ENCODE data around the gene TGFB1I1. TPM values are rescaled to one million over a fixed set of nuclear protein-coding genes. Genes with fewer than 3 reads are reported as not detected.
"Not testable (repeated sequence)": the region's sequence is repeated elsewhere in the genome, so short reads cannot be mapped to it uniquely, and the experiment has no call there.

Gene TGFB1I1
- total RNA-seq, 2 donors from 2014 or later = 7.5 to 10.0 TPM

DNA sequence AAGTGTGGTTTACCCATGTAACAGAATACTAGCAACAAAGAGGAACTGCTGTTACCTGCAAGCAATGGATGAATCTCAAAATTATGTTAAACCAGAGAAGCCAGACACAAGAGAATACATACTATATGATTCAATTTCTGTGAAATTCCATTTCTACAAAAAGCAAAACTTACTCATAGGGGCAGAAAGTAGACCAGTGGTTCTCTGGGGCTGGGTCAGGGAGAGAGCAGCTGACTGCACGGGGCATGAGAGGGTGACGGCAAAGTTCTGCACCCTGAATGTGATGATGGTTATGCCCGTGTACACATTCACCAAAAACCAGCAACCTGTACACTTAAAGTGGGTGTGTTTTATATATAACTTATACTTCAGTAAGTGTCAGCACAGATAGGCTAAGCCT lies 32.4 kb upstream of the TGFB1I1 start:
- WGBS, 2 experiments (ENCODE audit: insufficient coverage in 1 of 2, insufficient read length in 1 of 2) = 100% methylated on average over 2 of the region's 3 CpGs; no CpG with 5 or more reads in 1 of the 2 experiments
- DNase-seq = no peak
- H3K9ac ChIP-seq (ENCODE audit: extremely low read depth, low read length, poor library complexity, severe bottlenecking) = no peak overlapping the region
- H3K36me3 Mint-ChIP-seq (ENCODE audit: low read depth) = no peaks in the 10 kb centered on the region
- peaks cover 5% of the 10 kb centered on the region for H3K4me1 Mint-ChIP-seq
- H3K27me3 Mint-ChIP-seq (ENCODE audit: insufficient read depth) = peaks cover 17% of the 10 kb centered on the region
- H3K4me3 Mint-ChIP-seq = no peak overlapping the region
- no peaks in the 10 kb centered on the region for H3K9me3 ChIP-seq (ENCODE audit: control insufficient read depth, low read length)
- H3K27ac ChIP-seq (ENCODE audit: low read depth, low read length) = no peak overlapping the region
- no peak for TF ChIP-seq CTCF (conservative IDR thresholded peaks at IDR 0.05)
- no peaks in the 10 kb centered on the region for H3K36me3 ChIP-seq (ENCODE audit: control insufficient read depth, insufficient read depth, low read length)
- no peak overlapping the region for H3K4me3 ChIP-seq (ENCODE audit: low read length)
- no peaks in the 10 kb centered on the region for H3K27me3 ChIP-seq (ENCODE audit: control insufficient read depth, insufficient read depth, low read length, poor library complexity, severe bottlenecking)
- H3K4me1 ChIP-seq (ENCODE audit: control insufficient read depth, insufficient read depth, low read length) = no peaks in the 10 kb centered on the region
- no peak overlapping the region for H3K27ac Mint-ChIP-seq
- no peaks in the 10 kb centered on the region for H3K9me3 Mint-ChIP-seq

GRCh38 chr16:31440516-31441184 lies 31.3 kb upstream of the TGFB1I1 start:
- H3K4me3 Mint-ChIP-seq = no peak overlapping the region
- TF ChIP-seq CTCF (conservative IDR thresholded peaks at IDR 0.05) = no peak
- WGBS, 2 experiments (ENCODE audit: insufficient coverage in 1 of 2, insufficient read length in 1 of 2) = 81 to 94% methylated on average over 4 of the region's 4 CpGs

DNA sequence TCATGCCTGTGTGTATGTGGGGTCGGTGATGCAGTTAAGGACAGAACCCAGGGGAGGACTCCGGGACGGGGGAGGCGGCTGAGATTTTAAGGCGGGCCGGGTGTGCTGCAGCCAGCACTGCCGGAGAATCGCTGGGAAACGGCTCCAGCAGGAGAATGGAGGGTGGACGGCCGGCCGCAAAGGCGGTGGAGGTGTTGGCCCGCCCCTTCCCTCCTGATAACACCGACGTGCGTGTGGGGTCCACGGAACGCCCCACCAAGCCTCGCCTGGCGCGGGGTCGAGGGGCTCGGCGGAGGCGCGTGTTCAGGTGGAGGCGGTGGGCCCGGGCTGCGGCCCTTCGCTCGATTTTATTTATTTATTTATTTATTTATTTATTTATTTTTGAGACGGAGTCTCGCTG lies 30.0 kb upstream of the TGFB1I1 start:
- Histone ChIP-seq H3K27me3 (ENCODE audit: control insufficient read depth, insufficient read depth, low read length, poor library complexity, severe bottlenecking) (no peaks in the 10 kb centered on the region), H3K36me3 (ENCODE audit: control insufficient read depth, insufficient read depth, low read length) (no peaks in the 10 kb centered on the region), H3K4me1 (ENCODE audit: control insufficient read depth, insufficient read depth, low read length) (no peaks in the 10 kb centered on the region), H3K9ac (ENCODE audit: extremely low read depth, low read length, poor library complexity, severe bottlenecking) (no peak overlapping the region), H3K9me3 (ENCODE audit: control insufficient read depth, low read length) (no peaks in the 10 kb centered on the region), H3K4me3 (ENCODE audit: low read length) (no peak overlapping the region), H3K27ac (ENCODE audit: low read depth, low read length) (no peak overlapping the region)
- no peak overlapping the region for H3K27ac Mint-ChIP-seq
- H3K4me3 Mint-ChIP-seq = peak overlapping the region; percentile 73
- peaks cover 5% of the 10 kb centered on the region for H3K4me1 Mint-ChIP-seq
- TF ChIP-seq CTCF (conservative IDR thresholded peaks at IDR 0.05) = no peak
- no peak for DNase-seq
- peaks cover 14% of the 10 kb centered on the region for H3K27me3 Mint-ChIP-seq (ENCODE audit: insufficient read depth)
- no peaks in the 10 kb centered on the region for H3K36me3 Mint-ChIP-seq (ENCODE audit: low read depth)
- H3K9me3 Mint-ChIP-seq = no peaks in the 10 kb centered on the region
- 96 to 99% methylated on average over 13 to 30 of the region's 34 CpGs for WGBS, 2 experiments (ENCODE audit: insufficient coverage in 1 of 2, insufficient read length in 1 of 2)

More at GRCh38 chr16:31440516-31441184, 31.3 kb upstream of the TGFB1I1 start:
- H3K27ac ChIP-seq (ENCODE audit: low read depth, low read length) = no peak overlapping the region
- no peaks in the 10 kb centered on the region for H3K4me1 ChIP-seq (ENCODE audit: control insufficient read depth, insufficient read depth, low read length)
- H3K27ac Mint-ChIP-seq = no peak overlapping the region
- no peaks in the 10 kb centered on the region for H3K9me3 Mint-ChIP-seq
- no peak for DNase-seq
- H3K36me3 Mint-ChIP-seq (ENCODE audit: low read depth) = no peaks in the 10 kb centered on the region
- no peaks in the 10 kb centered on the region for H3K9me3 ChIP-seq (ENCODE audit: control insufficient read depth, low read length)
- peaks cover 17% of the 10 kb centered on the region for H3K27me3 Mint-ChIP-seq (ENCODE audit: insufficient read depth)
- peaks cover 5% of the 10 kb centered on the region for H3K4me1 Mint-ChIP-seq
- H3K4me3 ChIP-seq (ENCODE audit: low read length) = no peak overlapping the region
- H3K27me3 ChIP-seq (ENCODE audit: control insufficient read depth, insufficient read depth, low read length, poor library complexity, severe bottlenecking) = no peaks in the 10 kb centered on the region
- H3K9ac ChIP-seq (ENCODE audit: extremely low read depth, low read length, poor library complexity, severe bottlenecking) = no peak overlapping the region
- no peaks in the 10 kb centered on the region for H3K36me3 ChIP-seq (ENCODE audit: control insufficient read depth, insufficient read depth, low read length)

DNA sequence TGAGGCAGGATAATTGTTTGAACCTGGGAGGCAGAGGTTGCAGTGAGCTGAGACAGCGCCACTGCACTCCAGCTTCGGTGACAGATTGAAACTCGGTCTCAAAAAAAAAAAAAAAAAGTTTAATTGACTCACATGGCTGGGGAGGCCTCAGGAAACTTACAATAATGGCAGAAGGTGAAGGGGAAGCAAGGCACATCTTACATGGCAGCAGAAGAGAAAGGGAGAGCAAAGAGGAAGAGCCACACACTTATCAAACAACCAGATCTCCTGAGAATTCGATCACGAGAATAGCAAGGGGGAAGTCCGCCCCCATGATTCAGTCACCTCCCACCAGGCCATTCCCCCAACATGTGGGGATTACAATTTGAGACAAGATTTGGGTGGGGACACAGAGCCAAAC lies 26.0 kb upstream of the TGFB1I1 start:
- H3K9me3 ChIP-seq (ENCODE audit: control insufficient read depth, low read length); H3K4me1 ChIP-seq (ENCODE audit: control insufficient read depth, insufficient read depth, low read length); H3K9ac ChIP-seq (ENCODE audit: extremely low read depth, low read length, poor library complexity, severe bottlenecking); H3K27ac Mint-ChIP-seq; DNase-seq; H3K9me3 Mint-ChIP-seq; H3K4me3 ChIP-seq (ENCODE audit: low read length); H3K36me3 Mint-ChIP-seq (ENCODE audit: low read depth); H3K27ac ChIP-seq (ENCODE audit: low read depth, low read length); H3K4me3 Mint-ChIP-seq; H3K4me1 Mint-ChIP-seq; H3K27me3 ChIP-seq (ENCODE audit: control insufficient read depth, insufficient read depth, low read length, poor library complexity, severe bottlenecking); H3K36me3 ChIP-seq (ENCODE audit: control insufficient read depth, insufficient read depth, low read length): not testable (repeated sequence)
- H3K27me3 Mint-ChIP-seq (ENCODE audit: insufficient read depth) = peaks cover 14% of the 10 kb centered on the region
- WGBS, 2 experiments (ENCODE audit: insufficient coverage in 1 of 2, insufficient read length in 1 of 2) = 77 to 86% methylated on average over 3 to 6 of the region's 6 CpGs
